ENCODE measurements around the gene PKN3.
A peak's percentile ranks its signal among the peaks of the same experiment; 100 is the strongest.

Gene PKN3

GRCh38 chr9:128723866-128724743, 21.8 kb downstream of the PKN3 start, which contains the start of gene ZDHHC12:
TSS of gene ZDHHC12 (minus strand) at chr9:128724127. CDS start at chr9:128724093, 34 bp downstream.
- DNase-seq (ENCODE audit: low read depth): peak; percentile 87
- H3K4me3 ChIP-seq (ENCODE audit: control insufficient read depth, low read depth, low read length): peak within 1 kb of the TSS; percentile 70
- no peak for TF ChIP-seq CTCF (conservative IDR thresholded peaks at IDR 0.05; ENCODE audit: control insufficient read depth, insufficient read depth, low read depth, low read length)

GRCh38 chr9:128724744-128725211, 22.5 kb downstream of the PKN3 start:
- TF ChIP-seq CTCF (conservative IDR thresholded peaks at IDR 0.05; ENCODE audit: control insufficient read depth, insufficient read depth, low read depth, low read length): peak; percentile 4
- H3K4me3 ChIP-seq (ENCODE audit: control insufficient read depth, low read depth, low read length): peak overlapping the region; percentile 70
- DNase-seq (ENCODE audit: low read depth): peak; percentile 92

- no peak overlapping the region for H3K4me3 ChIP-seq (ENCODE audit: control insufficient read depth, low read depth, low read length)
- no peak for DNase-seq (ENCODE audit: low read depth)
- TF ChIP-seq CTCF (conservative IDR thresholded peaks at IDR 0.05; ENCODE audit: control insufficient read depth, insufficient read depth, low read depth, low read length): no peak
Observed at GRCh38 chr9:128727640-128728248, 25.4 kb downstream of the PKN3 start.

- no peak for TF ChIP-seq CTCF (conservative IDR thresholded peaks at IDR 0.05; ENCODE audit: control insufficient read depth, insufficient read depth, low read depth, low read length)
- H3K4me3 ChIP-seq (ENCODE audit: control insufficient read depth, low read depth, low read length): no peak overlapping the region
- DNase-seq (ENCODE audit: low read depth): no peak
Observed at GRCh38 chr9:128728298-128728697, 26.0 kb downstream of the PKN3 start.

- no peak for DNase-seq (ENCODE audit: low read depth)
- no peak for TF ChIP-seq CTCF (conservative IDR thresholded peaks at IDR 0.05; ENCODE audit: control insufficient read depth, insufficient read depth, low read depth, low read length)
- H3K4me3 ChIP-seq (ENCODE audit: control insufficient read depth, low read depth, low read length): no peak overlapping the region
Observed at GRCh38 chr9:128729302-128729701, 27.0 kb downstream of the PKN3 start.

- no peak overlapping the region for H3K4me3 ChIP-seq (ENCODE audit: control insufficient read depth, low read depth, low read length)
- TF ChIP-seq CTCF (conservative IDR thresholded peaks at IDR 0.05; ENCODE audit: control insufficient read depth, insufficient read depth, low read depth, low read length): no peak
- DNase-seq (ENCODE audit: low read depth): no peak
Observed at GRCh38 chr9:128729766-128730517, 27.6 kb downstream of the PKN3 start.

Data from fibroblast of mammary gland (primary cell).